Testis (tissue), 3 donors: ENCODE measurements around the gene ARMC6. TPM values are rescaled to one million over a fixed set of nuclear protein-coding genes. Genes with fewer than 3 reads are reported as not detected.
"Not testable (repeated sequence)": the region's sequence is repeated elsewhere in the genome, so short reads cannot be mapped to it uniquely, and the experiment has no call there.

Source experiments
- DNase-seq: peaks from one replicate; pipeline ENCODE4 v3.0.0-alpha.2; 2019
- H3K27ac ChIP-seq, 2 donors: fragments of 200-600 bp; sonication (generic); one replicate each; pipeline ENCODE4 v1.5.1; 2019
- H3K27me3 ChIP-seq: fragments of 200-600 bp; sonication (generic); one replicate; pipeline ENCODE4 v1.5.1; 2019
- H3K36me3 ChIP-seq: fragments of 200-600 bp; sonication (generic); one replicate; pipeline ENCODE4 v1.5.1; 2017; ENCODE audit warnings: low read depth; ENCODE audit errors: missing control alignments
- H3K4me1 ChIP-seq: fragments of 200-600 bp; sonication (generic); one replicate; pipeline ENCODE4 v1.5.1; 2019
- H3K4me3 ChIP-seq, 2 donors: fragments of 200-600 bp; sonication (generic); one replicate each; pipeline ENCODE4 v1.5.1; 2017 to 2019
- H3K9me3 ChIP-seq: fragments of 200-600 bp; sonication (generic); one replicate; pipeline ENCODE4 v1.5.1; 2017
- POLR2A ChIP-seq: fragments of 450-650 bp; IDR thresholded peaks from one replicate; pipeline ENCODE4 v1.6.1; 2017; ENCODE audit warnings: antibody characterized with exemption, mild to moderate bottlenecking, moderate library complexity
- WGBS, 2 donors: methylation state at CpG; one replicate each; pipeline ENCODE4 v1.1.5; 2018; 5-methylcytosine and 5-hydroxymethylcytosine counted together
- intact Hi-C: fragments of 100-400 bp; cut with DNase I; formaldehyde crosslinking; loops from one replicate; pipeline ENCODE4 v1.15.1; 2023; ENCODE audit warnings: low total_unique reads
- polyA plus RNA-seq: library from polyadenylated mRNA; stranded (reverse); fragments of 350-450 nt; fragmentation: Illumina TruSeq; extraction: RNeasy Lipid Tissue Mini Kit (QIAGEN cat#74804); gene quantifications from one replicate; pipeline ENCODE4 v1.2.3, GENCODE V29; 2014; ENCODE audit warnings: low read depth, low replicate concordance; ENCODE audit not compliant: insufficient read depth
- total RNA-seq, 2 donors: library from RNA; depleted of rRNA; stranded (reverse); fragments of >200 nt; gene quantifications; one replicate each; pipeline ENCODE4 v1.2.3, GENCODE V29; 2016
- TF ChIP-seq, protein P1 (sequence below), 3 experiments: fragments of 450-650 bp in 2 of 3; fragments of 200-600 bp in 1 of 3; sonication (generic) in 1 of 3; IDR thresholded peaks; one replicate each; pipeline ENCODE4 v1.5.1; 2016 to 2019; ENCODE audit warnings: antibody characterized with exemption in 3 of 3, mild to moderate bottlenecking in 2 of 3, moderate library complexity in 1 of 3

Gene ARMC6
- total and polyA plus RNA-seq, 3 donors from 2014 or later, result 53.2 to 62.0 (median 57.0) TPM

DNA sequence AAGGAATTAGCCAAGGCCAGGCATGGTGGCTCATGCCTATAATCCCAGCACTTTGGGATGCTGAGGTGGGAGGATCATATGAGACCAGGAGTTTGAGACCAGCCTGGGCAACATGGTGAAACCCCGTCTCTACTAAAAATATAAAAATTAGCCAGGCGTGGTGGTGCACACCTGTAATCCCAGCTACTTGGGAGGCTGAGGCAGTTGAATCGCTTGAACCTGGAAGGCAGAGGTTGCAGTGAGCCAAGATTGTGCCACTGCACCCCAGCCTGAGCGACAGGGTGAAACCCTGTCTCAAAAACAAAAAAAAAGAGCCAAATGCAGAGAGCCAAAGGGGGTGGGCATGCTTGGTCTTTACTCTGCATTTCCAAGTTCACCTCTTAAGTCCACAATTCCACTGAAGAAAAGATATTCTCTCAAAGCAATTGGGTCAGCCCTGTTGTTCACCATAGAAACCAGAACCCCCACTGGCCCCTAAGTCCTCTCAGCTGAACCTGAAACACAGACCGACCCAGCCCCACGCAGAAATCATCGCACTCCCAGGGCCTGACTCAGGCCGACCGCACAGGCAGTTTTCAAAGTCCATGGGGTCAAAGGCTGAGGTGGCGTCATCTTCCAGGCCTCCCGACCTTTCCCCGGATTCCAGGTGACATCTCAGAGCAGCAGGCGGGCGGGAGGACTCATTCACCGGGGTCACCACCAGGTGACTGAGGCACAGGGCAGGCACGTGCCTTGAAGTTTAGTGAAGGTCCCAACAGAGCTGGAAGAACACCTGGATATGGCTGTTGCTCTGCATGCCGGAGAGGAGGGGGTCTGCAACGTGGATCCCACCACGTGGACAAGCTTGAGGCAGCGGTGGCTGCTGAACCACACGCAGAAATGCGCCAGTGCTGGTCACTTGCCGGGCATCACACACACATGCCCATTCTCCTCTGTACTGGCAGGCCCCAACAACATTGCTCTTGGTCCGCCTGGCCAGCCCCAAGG lies 63.5 kb downstream of the ARMC6 start:
- no peaks in the 10 kb centered on the region for H3K4me1 ChIP-seq
- no peaks in the 10 kb centered on the region for H3K9me3 ChIP-seq
- DNase-seq, result no peak
- no peak overlapping the region for H3K4me3 ChIP-seq
- intact Hi-C loops, result no loop called here
- TF ChIP-seq, protein P1, sequence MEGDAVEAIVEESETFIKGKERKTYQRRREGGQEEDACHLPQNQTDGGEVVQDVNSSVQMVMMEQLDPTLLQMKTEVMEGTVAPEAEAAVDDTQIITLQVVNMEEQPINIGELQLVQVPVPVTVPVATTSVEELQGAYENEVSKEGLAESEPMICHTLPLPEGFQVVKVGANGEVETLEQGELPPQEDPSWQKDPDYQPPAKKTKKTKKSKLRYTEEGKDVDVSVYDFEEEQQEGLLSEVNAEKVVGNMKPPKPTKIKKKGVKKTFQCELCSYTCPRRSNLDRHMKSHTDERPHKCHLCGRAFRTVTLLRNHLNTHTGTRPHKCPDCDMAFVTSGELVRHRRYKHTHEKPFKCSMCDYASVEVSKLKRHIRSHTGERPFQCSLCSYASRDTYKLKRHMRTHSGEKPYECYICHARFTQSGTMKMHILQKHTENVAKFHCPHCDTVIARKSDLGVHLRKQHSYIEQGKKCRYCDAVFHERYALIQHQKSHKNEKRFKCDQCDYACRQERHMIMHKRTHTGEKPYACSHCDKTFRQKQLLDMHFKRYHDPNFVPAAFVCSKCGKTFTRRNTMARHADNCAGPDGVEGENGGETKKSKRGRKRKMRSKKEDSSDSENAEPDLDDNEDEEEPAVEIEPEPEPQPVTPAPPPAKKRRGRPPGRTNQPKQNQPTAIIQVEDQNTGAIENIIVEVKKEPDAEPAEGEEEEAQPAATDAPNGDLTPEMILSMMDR (IDR thresholded peaks at IDR 0.05), result no peak
- no peaks in the 10 kb centered on the region for H3K36me3 ChIP-seq
- 91 to 96% methylated on average over 15 to 24 of the region's 24 CpGs for WGBS, 2 donors
- H3K27ac ChIP-seq, result no peak overlapping the region
- H3K27me3 ChIP-seq, result no peaks in the 10 kb centered on the region

DNA sequence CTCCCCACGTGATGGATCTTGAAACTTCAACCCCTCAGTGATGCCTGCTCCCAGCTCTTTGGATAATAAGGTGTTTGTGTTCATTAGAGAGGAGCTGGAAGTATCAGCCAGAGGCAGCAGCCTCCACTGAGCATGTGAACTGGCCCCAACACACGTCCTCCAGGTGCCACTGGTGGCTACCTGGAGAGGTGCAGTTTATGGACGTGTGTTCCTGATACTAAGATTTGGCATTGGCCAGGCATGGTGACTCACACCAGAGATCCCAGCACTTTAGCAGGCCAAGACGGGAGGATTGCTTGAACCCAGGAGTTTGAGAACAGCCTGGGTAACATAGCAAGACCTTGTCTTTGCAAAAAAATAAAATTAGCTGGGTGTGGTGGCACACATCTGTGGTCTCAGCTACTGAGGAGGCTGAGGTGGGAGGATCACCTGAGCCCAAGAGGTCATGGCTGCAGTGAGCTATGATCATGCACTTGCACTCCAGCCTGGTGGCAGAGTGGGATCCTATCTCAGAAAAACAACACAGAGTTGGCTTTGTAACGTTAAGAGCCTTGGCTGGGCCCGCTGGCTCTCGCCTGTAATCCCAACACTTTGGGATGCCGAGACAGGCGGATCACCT lies 64.8 kb downstream of the ARMC6 start:
- Histone ChIP-seq H3K9me3 (no peaks in the 10 kb centered on the region), H3K27ac (no peak overlapping the region), H3K4me1 (no peaks in the 10 kb centered on the region), H3K4me3 (no peak overlapping the region), H3K36me3 (no peaks in the 10 kb centered on the region), H3K27me3 (no peaks in the 10 kb centered on the region)
- intact Hi-C loops, result no loop called here
- TF ChIP-seq POLR2A, result no peak
- TF ChIP-seq, protein P1 (IDR thresholded peaks at IDR 0.05), result no peak
- no peak for DNase-seq
- WGBS, 2 donors, result 85 to 93% methylated on average over 9 of the region's 9 CpGs

DNA sequence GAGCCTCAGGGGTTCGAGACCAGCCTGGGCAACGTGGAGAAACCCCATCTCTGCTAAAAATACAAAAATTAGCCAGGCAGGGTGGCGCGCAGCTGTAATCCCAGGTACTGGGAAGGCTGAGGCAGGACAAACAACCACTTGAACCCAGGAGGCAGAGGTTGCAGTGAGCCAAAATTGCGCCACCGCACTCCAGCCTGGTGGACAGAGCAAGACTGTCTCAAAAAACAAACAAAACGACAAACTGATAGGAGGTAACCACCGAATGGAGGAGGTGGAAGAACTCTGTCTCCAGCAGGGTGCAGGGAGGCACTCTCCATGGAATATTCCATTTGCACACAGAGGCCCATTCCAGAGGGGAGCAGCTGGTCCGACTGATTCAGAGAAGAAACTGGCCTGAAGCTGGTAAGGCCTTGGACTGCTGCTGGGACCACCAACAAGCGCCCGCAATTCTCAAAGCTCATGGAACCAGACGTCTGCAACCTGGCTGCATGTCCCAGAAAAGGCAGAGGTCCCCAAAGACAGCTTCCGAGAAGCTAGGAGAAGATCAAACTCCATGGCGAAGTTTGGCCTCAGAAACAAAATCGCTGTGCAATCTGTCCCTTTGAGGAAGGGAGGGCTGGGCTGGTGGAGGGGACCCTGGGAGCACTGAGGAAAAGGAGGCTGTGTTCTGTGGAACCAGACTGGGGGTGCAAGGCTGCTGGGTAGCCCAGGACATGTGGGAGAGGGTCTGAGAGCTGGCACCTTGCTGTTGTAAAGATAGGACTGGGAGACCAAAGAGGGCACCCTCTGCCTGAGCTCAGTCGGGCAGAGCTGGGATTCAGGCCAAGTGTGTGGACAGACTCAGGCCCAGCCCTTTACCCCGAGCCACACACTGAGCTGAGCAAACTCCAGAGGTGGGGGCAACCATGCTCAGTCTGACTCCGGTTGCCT lies 65.6 kb downstream of the ARMC6 start:
- intact Hi-C loops, result no loop called here
- 84 to 85% methylated on average over 15 to 18 of the region's 18 CpGs for WGBS, 2 donors
- H3K4me1 ChIP-seq, result no peaks in the 10 kb centered on the region
- DNase-seq, result no peak
- H3K27me3 ChIP-seq, result no peaks in the 10 kb centered on the region
- no peaks in the 10 kb centered on the region for H3K9me3 ChIP-seq
- TF ChIP-seq, protein P1 (IDR thresholded peaks at IDR 0.05), result no peak
- TF ChIP-seq POLR2A, result no peak
- H3K27ac ChIP-seq, result no peak overlapping the region
- no peak overlapping the region for H3K4me3 ChIP-seq
- no peaks in the 10 kb centered on the region for H3K36me3 ChIP-seq

DNA sequence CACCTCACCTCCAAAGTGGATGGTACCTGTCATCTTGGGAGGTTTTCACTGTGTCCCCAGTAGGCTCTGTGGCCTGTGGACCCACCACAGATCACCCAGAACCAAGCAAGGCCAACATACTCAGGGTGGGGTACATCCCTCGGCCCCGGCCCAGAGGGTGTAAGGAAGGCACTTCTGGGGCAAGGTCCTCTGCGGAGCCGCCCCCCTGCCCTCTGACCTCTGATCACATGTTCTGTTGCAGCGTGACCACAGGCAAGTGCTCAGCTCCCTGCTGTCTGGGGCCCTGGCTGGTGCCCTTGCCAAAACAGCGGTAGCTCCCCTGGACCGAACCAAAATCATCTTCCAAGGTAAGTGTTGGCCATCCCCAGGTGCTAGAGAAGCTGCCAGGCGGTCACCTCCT lies 68.1 kb downstream of the ARMC6 start:
- Histone ChIP-seq H3K4me3 (no peak overlapping the region), H3K27me3 (no peaks in the 10 kb centered on the region), H3K36me3 (no peaks in the 10 kb centered on the region), H3K4me1 (no peaks in the 10 kb centered on the region), H3K9me3 (no peaks in the 10 kb centered on the region), H3K27ac (no peak overlapping the region)
- intact Hi-C loops, result no loop called here
- WGBS, 2 donors, result 93 to 95% methylated on average over 4 to 8 of the region's 8 CpGs
- TF ChIP-seq, protein P1 (IDR thresholded peaks at IDR 0.05), result no peak
- TF ChIP-seq POLR2A, result no peak
- DNase-seq, result no peak

DNA sequence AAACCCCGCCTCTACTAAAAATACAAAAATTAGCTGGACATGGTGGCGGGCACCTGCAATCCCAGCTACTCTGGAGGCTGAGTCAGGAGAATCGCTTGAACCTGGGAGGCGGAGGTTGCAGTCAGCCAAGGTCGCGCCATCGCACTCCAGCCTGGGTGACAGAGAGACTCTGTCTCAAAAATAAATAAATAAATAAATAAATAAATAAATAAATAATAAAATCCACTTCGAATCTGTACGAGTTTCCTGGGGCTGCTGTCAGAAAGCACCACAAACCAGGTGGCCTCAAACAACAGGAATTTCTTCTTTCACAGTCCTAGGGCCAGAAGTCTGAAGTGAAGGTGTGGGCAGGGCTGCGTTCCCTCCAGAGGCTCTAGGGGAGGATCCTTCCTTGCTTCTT lies 69.2 kb downstream of the ARMC6 start:
- DNase-seq, H3K9me3 ChIP-seq, H3K4me1 ChIP-seq, intact Hi-C loops, H3K4me3 ChIP-seq, H3K27ac ChIP-seq, H3K36me3 ChIP-seq, H3K27me3 ChIP-seq: not testable (repeated sequence)
- 90 to 100% methylated on average over 10 of the region's 10 CpGs for WGBS, 2 donors
